ENCODE results near the gene NHP2. TPM values are rescaled to one million over a fixed set of nuclear protein-coding genes. Genes with fewer than 3 reads are reported as not detected.
A peak's percentile ranks its signal among the peaks of the same experiment; 100 is the strongest.

NHP2 gene
- total RNA-seq, 4 donors from 2014 or later = 28.1 to 116 (median 96.7) TPM

DNA sequence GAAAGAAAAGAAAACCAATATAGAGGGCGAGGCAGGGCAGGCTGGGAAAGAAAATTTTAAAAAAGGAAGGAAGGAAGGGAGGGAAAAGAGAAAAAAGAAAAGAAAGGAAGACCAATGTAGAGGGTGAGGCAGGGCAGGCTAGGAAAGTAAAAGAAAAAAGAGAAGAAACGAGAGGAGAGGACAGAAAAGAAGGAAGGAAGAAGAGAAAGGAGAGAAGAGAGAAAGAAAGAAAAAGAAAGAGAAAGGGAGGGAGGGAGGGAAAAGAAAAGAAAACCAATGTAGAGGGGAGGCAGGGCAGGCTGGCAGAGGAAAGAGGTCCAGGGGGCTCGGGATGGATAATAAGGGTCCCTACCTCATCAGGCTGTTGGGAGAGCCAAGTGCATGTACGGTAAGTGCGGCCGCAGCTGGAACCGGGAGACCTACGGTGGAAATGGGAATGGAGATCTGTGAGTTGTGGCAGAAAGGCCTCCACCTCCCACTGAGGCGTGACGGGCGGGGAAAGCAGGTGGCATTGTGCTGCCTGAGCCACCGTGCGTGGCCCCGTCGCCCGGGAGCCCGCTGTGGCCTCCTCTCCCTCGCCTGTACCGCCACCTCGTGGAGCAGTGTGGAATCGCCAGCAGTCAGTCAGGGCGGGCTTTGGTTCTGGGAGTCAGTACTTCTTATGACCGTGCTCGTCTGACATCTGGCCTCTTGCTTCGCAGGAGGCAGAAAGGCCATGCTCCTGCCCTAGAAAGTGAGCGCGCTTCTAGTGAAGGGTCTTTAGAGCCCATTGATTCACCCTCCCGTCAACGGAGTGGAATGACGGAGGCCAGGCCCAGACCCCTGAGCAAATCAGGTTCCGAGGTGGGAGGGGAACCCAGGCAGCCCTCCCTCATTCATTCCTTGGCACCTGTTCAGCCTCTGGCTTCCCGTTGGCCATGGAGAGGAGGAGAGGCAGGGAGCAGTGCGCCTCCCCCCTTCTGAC lies 10.4 kb upstream of the NHP2 start:
- H3K36me3 ChIP-seq = no peaks in the 10 kb centered on the region
- WGBS, 2 donors (ENCODE audit: low coverage in 1 of 2) = 11 to 27% methylated on average over 7 to 33 of the region's 33 CpGs
- DNase-seq = peak; percentile 92
- TF ChIP-seq POLR2AphosphoS5 (IDR thresholded peaks at IDR 0.05) (no peak), EP300 (IDR thresholded peaks at IDR 0.05; ENCODE audit: low read depth) (no peak), POLR2A (IDR thresholded peaks at IDR 0.05) (no peak)
- TF ChIP-seq, protein P1, sequence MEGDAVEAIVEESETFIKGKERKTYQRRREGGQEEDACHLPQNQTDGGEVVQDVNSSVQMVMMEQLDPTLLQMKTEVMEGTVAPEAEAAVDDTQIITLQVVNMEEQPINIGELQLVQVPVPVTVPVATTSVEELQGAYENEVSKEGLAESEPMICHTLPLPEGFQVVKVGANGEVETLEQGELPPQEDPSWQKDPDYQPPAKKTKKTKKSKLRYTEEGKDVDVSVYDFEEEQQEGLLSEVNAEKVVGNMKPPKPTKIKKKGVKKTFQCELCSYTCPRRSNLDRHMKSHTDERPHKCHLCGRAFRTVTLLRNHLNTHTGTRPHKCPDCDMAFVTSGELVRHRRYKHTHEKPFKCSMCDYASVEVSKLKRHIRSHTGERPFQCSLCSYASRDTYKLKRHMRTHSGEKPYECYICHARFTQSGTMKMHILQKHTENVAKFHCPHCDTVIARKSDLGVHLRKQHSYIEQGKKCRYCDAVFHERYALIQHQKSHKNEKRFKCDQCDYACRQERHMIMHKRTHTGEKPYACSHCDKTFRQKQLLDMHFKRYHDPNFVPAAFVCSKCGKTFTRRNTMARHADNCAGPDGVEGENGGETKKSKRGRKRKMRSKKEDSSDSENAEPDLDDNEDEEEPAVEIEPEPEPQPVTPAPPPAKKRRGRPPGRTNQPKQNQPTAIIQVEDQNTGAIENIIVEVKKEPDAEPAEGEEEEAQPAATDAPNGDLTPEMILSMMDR (IDR thresholded peaks at IDR 0.05) = peak; percentile 96 to 99 (median 99)
- in situ Hi-C loops (cut with MboI; ENCODE audit: low pct_ligation_motif_present in 1 of 4, low pct_unique_long_range_greater_than_20kb in 1 of 4, low sequenced_read_pairs in 3 of 4) = loop anchor here (5.0 to 10.0 kb wide), 3 partner anchors 87 to 92 kb away; no protein-coding TSS in a partner anchor
- intact Hi-C loops (cut with DNase I; ENCODE audit: low total_unique reads) = loop anchor here (2.0 kb wide), 1 partner anchor 87 kb away; no protein-coding TSS in a partner anchor
- H3K27me3 ChIP-seq = peaks cover 29% of the 10 kb centered on the region
- H3K4me3 ChIP-seq = no peak overlapping the region
- H3K27ac ChIP-seq = no peak overlapping the region
- H3K4me1 ChIP-seq = peaks cover 3 to 9% (median 5%) of the 10 kb centered on the region in 4 donors
- no peaks in the 10 kb centered on the region for H3K9me3 ChIP-seq

DNA sequence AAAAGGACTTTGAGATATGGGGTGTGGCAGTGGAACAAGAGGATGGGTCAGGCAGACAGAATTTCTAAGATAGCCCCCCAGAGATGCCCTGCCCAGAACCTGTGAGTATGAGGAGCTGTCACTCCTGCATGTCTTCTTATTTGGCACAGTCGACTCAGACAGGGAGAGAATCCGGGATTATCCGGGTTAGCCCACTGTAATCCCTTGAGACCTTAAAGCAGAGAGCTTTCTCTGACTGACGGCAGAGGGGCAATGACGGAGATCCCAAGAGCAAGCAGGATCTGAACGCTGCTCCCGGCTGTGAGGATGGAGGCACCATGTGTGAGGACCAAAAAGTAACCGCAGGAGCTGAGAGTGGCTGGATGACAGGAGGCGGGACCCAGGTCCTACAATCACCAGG lies 8.8 kb upstream of the NHP2 start:
- peaks cover 3 to 9% (median 5%) of the 10 kb centered on the region in 4 donors for H3K4me1 ChIP-seq
- no peaks in the 10 kb centered on the region for H3K36me3 ChIP-seq
- no peak overlapping the region for H3K4me3 ChIP-seq
- no peak for TF ChIP-seq POLR2A (IDR thresholded peaks at IDR 0.05)
- no peak for TF ChIP-seq POLR2AphosphoS5 (IDR thresholded peaks at IDR 0.05)
- no peak for TF ChIP-seq EP300 (IDR thresholded peaks at IDR 0.05; ENCODE audit: low read depth)
- TF ChIP-seq, protein P1 (IDR thresholded peaks at IDR 0.05) = no peak
- intact Hi-C loops (cut with DNase I; ENCODE audit: low total_unique reads) (loop anchor here (2.0 kb wide), 1 partner anchor 86 kb away; no protein-coding TSS in a partner anchor), in situ Hi-C loops (cut with MboI; ENCODE audit: low pct_ligation_motif_present in 1 of 4, low pct_unique_long_range_greater_than_20kb in 1 of 4, low sequenced_read_pairs in 3 of 4) (loop anchor here (5.0 to 10.0 kb wide), 3 partner anchors 85 to 90 kb away; no protein-coding TSS in a partner anchor)
- no peaks in the 10 kb centered on the region for H3K9me3 ChIP-seq
- no peak overlapping the region for H3K27ac ChIP-seq
- peaks cover 29% of the 10 kb centered on the region for H3K27me3 ChIP-seq
- WGBS, 2 donors (ENCODE audit: low coverage in 1 of 2) = 40 to 92% methylated on average over 1 to 9 of the region's 9 CpGs
- DNase-seq = no peak

DNA sequence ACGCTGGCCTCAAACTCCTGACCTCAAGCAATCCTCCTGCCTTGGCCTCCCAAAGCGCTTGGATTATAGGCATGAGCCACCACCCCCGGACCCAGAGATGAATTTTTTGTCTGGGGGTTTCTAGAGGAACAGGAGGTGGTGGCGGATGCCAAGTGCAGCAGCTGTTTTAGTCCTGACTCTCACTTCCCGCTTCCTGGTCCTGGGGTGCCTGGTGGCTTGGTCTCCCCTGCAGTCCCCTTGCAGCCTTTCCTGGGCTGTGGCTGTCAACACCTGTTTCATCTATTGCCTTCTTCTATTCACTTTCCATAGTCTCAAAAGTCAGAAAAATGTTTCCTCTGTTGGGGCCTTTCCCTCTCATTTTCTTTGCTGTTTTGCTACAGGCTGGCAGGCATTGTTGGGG lies 6.5 kb upstream of the NHP2 start:
- no peak overlapping the region for H3K4me3 ChIP-seq
- no peaks in the 10 kb centered on the region for H3K36me3 ChIP-seq
- no peaks in the 10 kb centered on the region for H3K9me3 ChIP-seq
- H3K4me1 ChIP-seq = peaks cover 3 to 9% (median 5%) of the 10 kb centered on the region in 4 donors
- no peak overlapping the region for H3K27ac ChIP-seq
- in situ Hi-C loops (cut with MboI; ENCODE audit: low pct_ligation_motif_present in 1 of 4, low pct_unique_long_range_greater_than_20kb in 1 of 4, low sequenced_read_pairs in 3 of 4) (loop anchor here (5.0 to 10.0 kb wide), 3 partner anchors 83 to 88 kb away; no protein-coding TSS in a partner anchor), intact Hi-C loops (cut with DNase I; ENCODE audit: low total_unique reads) (no loop called here)
- TF ChIP-seq POLR2A (IDR thresholded peaks at IDR 0.05) (no peak), EP300 (IDR thresholded peaks at IDR 0.05; ENCODE audit: low read depth) (no peak), POLR2AphosphoS5 (IDR thresholded peaks at IDR 0.05) (no peak)
- TF ChIP-seq, protein P1 (IDR thresholded peaks at IDR 0.05) = no peak
- H3K27me3 ChIP-seq = peaks cover 23% of the 10 kb centered on the region
- WGBS, 2 donors (ENCODE audit: low coverage in 1 of 2) = 60 to 87% methylated on average over 3 to 5 of the region's 5 CpGs
- DNase-seq = no peak

DNA sequence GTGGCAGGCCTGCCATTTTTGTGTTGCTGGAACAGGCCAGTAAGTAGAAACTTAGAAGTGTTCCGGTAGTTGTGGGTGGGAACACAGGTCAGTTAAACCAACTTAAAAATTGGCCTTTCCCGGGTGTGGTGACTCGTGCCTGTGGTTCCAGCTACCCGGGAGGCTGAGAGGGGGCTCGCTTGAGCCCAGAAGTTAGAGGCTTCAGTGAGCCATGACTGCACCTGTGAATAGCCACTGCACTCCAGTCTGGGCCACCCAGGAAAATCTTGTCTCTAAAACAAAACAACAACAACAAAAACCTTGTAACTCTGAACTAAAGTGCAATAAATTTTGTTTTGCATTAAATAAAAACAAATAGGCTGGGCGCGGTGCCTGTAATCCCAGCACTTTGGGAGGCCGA lies 1.4 kb upstream of the NHP2 start:
- no peaks in the 10 kb centered on the region for H3K36me3 ChIP-seq
- no peaks in the 10 kb centered on the region for H3K9me3 ChIP-seq
- WGBS, 2 donors (ENCODE audit: low coverage in 1 of 2) = 75 to 80% methylated on average over 4 to 8 of the region's 8 CpGs
- TF ChIP-seq, protein P1 (IDR thresholded peaks at IDR 0.05) = no peak
- TF ChIP-seq POLR2AphosphoS5 (IDR thresholded peaks at IDR 0.05) (no peak), POLR2A (IDR thresholded peaks at IDR 0.05) (no peak), EP300 (IDR thresholded peaks at IDR 0.05; ENCODE audit: low read depth) (no peak)
- no peak overlapping the region for H3K4me3 ChIP-seq
- peaks cover 7 to 16% (median 13%) of the 10 kb centered on the region in 4 donors for H3K4me1 ChIP-seq
- in situ Hi-C loops (cut with MboI; ENCODE audit: low pct_ligation_motif_present in 1 of 4, low pct_unique_long_range_greater_than_20kb in 1 of 4, low sequenced_read_pairs in 3 of 4) = no loop called here
- no peak for DNase-seq
- H3K27ac ChIP-seq = no peak overlapping the region
- intact Hi-C loops (cut with DNase I; ENCODE audit: low total_unique reads) = no loop called here
- no peaks in the 10 kb centered on the region for H3K27me3 ChIP-seq
